ENCODE data around the gene LSM5. TPM values are rescaled to one million over a fixed set of nuclear protein-coding genes. Genes with fewer than 3 reads are reported as not detected.

LSM5 gene
- total RNA-seq, 1 donor from 2014 or later, result 168 TPM

- Histone ChIP-seq H3F3A (ENCODE audit: low read depth) (no peaks in the 10 kb centered on the region), H4K20me1 (ENCODE audit: low read depth) (no peaks in the 10 kb centered on the region), H3K27me3 (no peaks in the 10 kb centered on the region), H3K27ac (no peak overlapping the region), H3K9ac (no peak overlapping the region), H2AFZ (replicated peaks) (no peak overlapping the region), H3K9me3 (ENCODE audit: low read depth) (no peaks in the 10 kb centered on the region), H3K4me2 (no peak overlapping the region), H3K4me3 (no peak overlapping the region), H3K36me3 (peaks cover 7% of the 10 kb centered on the region), H3K4me1 (no peaks in the 10 kb centered on the region), H3K79me2 (ENCODE audit: low read depth) (peaks cover 73% of the 10 kb centered on the region)
- TF ChIP-seq, protein P1, sequence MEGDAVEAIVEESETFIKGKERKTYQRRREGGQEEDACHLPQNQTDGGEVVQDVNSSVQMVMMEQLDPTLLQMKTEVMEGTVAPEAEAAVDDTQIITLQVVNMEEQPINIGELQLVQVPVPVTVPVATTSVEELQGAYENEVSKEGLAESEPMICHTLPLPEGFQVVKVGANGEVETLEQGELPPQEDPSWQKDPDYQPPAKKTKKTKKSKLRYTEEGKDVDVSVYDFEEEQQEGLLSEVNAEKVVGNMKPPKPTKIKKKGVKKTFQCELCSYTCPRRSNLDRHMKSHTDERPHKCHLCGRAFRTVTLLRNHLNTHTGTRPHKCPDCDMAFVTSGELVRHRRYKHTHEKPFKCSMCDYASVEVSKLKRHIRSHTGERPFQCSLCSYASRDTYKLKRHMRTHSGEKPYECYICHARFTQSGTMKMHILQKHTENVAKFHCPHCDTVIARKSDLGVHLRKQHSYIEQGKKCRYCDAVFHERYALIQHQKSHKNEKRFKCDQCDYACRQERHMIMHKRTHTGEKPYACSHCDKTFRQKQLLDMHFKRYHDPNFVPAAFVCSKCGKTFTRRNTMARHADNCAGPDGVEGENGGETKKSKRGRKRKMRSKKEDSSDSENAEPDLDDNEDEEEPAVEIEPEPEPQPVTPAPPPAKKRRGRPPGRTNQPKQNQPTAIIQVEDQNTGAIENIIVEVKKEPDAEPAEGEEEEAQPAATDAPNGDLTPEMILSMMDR (IDR thresholded peaks at IDR 0.05), result no peak
- TF ChIP-seq EZH2 (IDR thresholded peaks at IDR 0.05) (no peak), EZH2phosphoT487 (IDR thresholded peaks at IDR 0.05) (no peak)
- H3K4me1 Mint-ChIP-seq, result no peaks in the 10 kb centered on the region
- no peak overlapping the region for H3K27ac Mint-ChIP-seq
- peaks cover 4% of the 10 kb centered on the region for H3K27me3 Mint-ChIP-seq (ENCODE audit: insufficient read depth, low read depth)
- peaks cover 68% of the 10 kb centered on the region for H3K36me3 Mint-ChIP-seq
- peaks cover 83% of the 10 kb centered on the region for H3K9me3 Mint-ChIP-seq
- no peak for DNase-seq (ENCODE audit: low spot score)
- H3K4me3 Mint-ChIP-seq, result no peak overlapping the region
These were observed 21.6 kb upstream of the LSM5 start for GRCh38 chr7:32511791-32512190.

- Histone ChIP-seq H4K20me1 (ENCODE audit: low read depth) (peaks cover 4% of the 10 kb centered on the region), H3K4me3 (no peak overlapping the region), H3K9ac (no peak overlapping the region), H3K27me3 (no peaks in the 10 kb centered on the region), H3F3A (ENCODE audit: low read depth) (no peaks in the 10 kb centered on the region), H3K9me3 (ENCODE audit: low read depth) (no peaks in the 10 kb centered on the region), H3K4me2 (no peak overlapping the region), H2AFZ (replicated peaks) (no peak overlapping the region), H3K27ac (no peak overlapping the region), H3K4me1 (no peaks in the 10 kb centered on the region), H3K36me3 (peaks cover 7% of the 10 kb centered on the region), H3K79me2 (ENCODE audit: low read depth) (peaks cover 98% of the 10 kb centered on the region)
- Mint-ChIP-seq H3K27ac (no peak overlapping the region), H3K9me3 (peaks cover 59% of the 10 kb centered on the region), H3K27me3 (ENCODE audit: insufficient read depth, low read depth) (peaks cover 4% of the 10 kb centered on the region), H3K4me1 (no peaks in the 10 kb centered on the region), H3K4me3 (no peak overlapping the region), H3K36me3 (peaks cover 48% of the 10 kb centered on the region)
- TF ChIP-seq EZH2 (IDR thresholded peaks at IDR 0.05), result no peak
- TF ChIP-seq, protein P1 (IDR thresholded peaks at IDR 0.05), result no peak
- TF ChIP-seq EZH2phosphoT487 (IDR thresholded peaks at IDR 0.05), result no peak
- no peak for DNase-seq (ENCODE audit: low spot score)
These were observed 17.2 kb upstream of the LSM5 start for GRCh38 chr7:32507414-32507813.

- TF ChIP-seq EZH2 (IDR thresholded peaks at IDR 0.05), result no peak
- no peak for TF ChIP-seq EZH2phosphoT487 (IDR thresholded peaks at IDR 0.05)
- TF ChIP-seq, protein P1 (IDR thresholded peaks at IDR 0.05), result no peak
- DNase-seq (ENCODE audit: low spot score), result no peak
- Histone ChIP-seq H3K79me2 (ENCODE audit: low read depth) (peaks cover 98% of the 10 kb centered on the region), H2AFZ (replicated peaks) (no peak overlapping the region), H3K36me3 (peaks cover 7% of the 10 kb centered on the region), H4K20me1 (ENCODE audit: low read depth) (peaks cover 8% of the 10 kb centered on the region), H3K4me2 (no peak overlapping the region), H3K9ac (no peak overlapping the region), H3K27me3 (no peaks in the 10 kb centered on the region), H3K4me3 (no peak overlapping the region), H3K9me3 (ENCODE audit: low read depth) (no peaks in the 10 kb centered on the region), H3K4me1 (no peaks in the 10 kb centered on the region), H3F3A (ENCODE audit: low read depth) (no peaks in the 10 kb centered on the region), H3K27ac (no peak overlapping the region)
- Mint-ChIP-seq H3K4me3 (no peak overlapping the region), H3K36me3 (peaks cover 44% of the 10 kb centered on the region), H3K4me1 (peaks cover 1% of the 10 kb centered on the region), H3K9me3 (peaks cover 53% of the 10 kb centered on the region), H3K27me3 (ENCODE audit: insufficient read depth, low read depth) (peaks cover under 1% of the 10 kb centered on the region), H3K27ac (no peak overlapping the region)
These were observed 16.3 kb upstream of the LSM5 start for GRCh38 chr7:32506266-32507054.
